Aorta (tissue), 5 donors: Measurements from ENCODE around the gene PHETA1. TPM values are rescaled to one million over a fixed set of nuclear protein-coding genes. Genes with fewer than 3 reads are reported as not detected.
A peak's percentile ranks its signal among the peaks of the same experiment; 100 is the strongest.

Source experiments
- ATAC-seq: fragments of 200-7000 bp; cut with Tn5 transposase; one replicate; pipeline ENCODE4 v1.9.1; 2022; ENCODE audit warnings: moderate library complexity; ENCODE audit not compliant: low FRiP score
- DNase-seq, 2 donors: peaks; one replicate each; pipeline ENCODE4 v3.0.0-alpha.2; 2020
- H3K27ac ChIP-seq, 2 donors: one replicate each; pipeline ENCODE4 v1.5.1; 2013; ENCODE audit warnings: low read length in 2 of 2, mild to moderate bottlenecking in 2 of 2, moderate library complexity in 2 of 2, control low read depth in 1 of 2, inconsistent platforms in 1 of 2, low read depth in 1 of 2
- H3K27me3 ChIP-seq, 2 donors: one replicate each; pipeline ENCODE4 v1.6.1; 2013; ENCODE audit warnings: control low read depth in 1 of 2, low read length in 1 of 2, mild to moderate bottlenecking in 1 of 2, moderate library complexity in 1 of 2; ENCODE audit not compliant: insufficient read depth in 2 of 2, control insufficient read depth in 1 of 2
- H3K36me3 ChIP-seq, 2 donors: one replicate each; pipeline ENCODE4 v1.6.1; 2013; ENCODE audit warnings: control low read depth in 1 of 2, low read length in 1 of 2, mild to moderate bottlenecking in 1 of 2; ENCODE audit not compliant: insufficient read depth in 2 of 2, control insufficient read depth in 1 of 2
- H3K4me1 ChIP-seq, 2 donors: one replicate each; pipeline ENCODE4 v1.6.1; 2013; ENCODE audit warnings: low read length in 2 of 2, control low read depth in 1 of 2, mild to moderate bottlenecking in 1 of 2, moderate library complexity in 1 of 2; ENCODE audit not compliant: insufficient read depth in 2 of 2, control insufficient read depth in 1 of 2
- H3K4me3 ChIP-seq, 2 donors: one replicate each; pipeline ENCODE4 v1.5.1; 2013; ENCODE audit warnings: low read length in 2 of 2, control low read depth in 1 of 2, mild to moderate bottlenecking in 1 of 2
- H3K9me3 ChIP-seq: one replicate; pipeline ENCODE4 v1.6.1; 2013; ENCODE audit warnings: mild to moderate bottlenecking, low read length; ENCODE audit not compliant: control insufficient read depth
- WGBS, 2 donors: extraction: QIAGEN DNeasy Blood & Tissue Kit; methylation state at CpG; one replicate each; pipeline ENCODE4 v1.1.7; 2013; 5-methylcytosine and 5-hydroxymethylcytosine counted together
- intact Hi-C, 2 donors: fragments of 100-400 bp; cut with DNase I; formaldehyde crosslinking; loops; one replicate each; pipeline versions ENCODE4 v1.14.2 to v1.15.0; 2022
- long read RNA-seq, 2 donors: library from polyadenylated mRNA; unstranded; transcript quantifications; one replicate each; pipeline ENCODE4 v2.0.0, GENCODE V29; 2020 to 2021
- polyA plus RNA-seq, 2 donors: library from polyadenylated mRNA; stranded (reverse); fragments of 200-250 nt; gene quantifications; one replicate each; pipeline ENCODE4 v1.2.3, GENCODE V29; 2013
- total RNA-seq, 2 donors: library from RNA; stranded (reverse); fragmentation: NEBNext Ultra II Directional; extraction: Animal tissue kit (Norgen Biotek cat#: 25700); gene quantifications; one replicate each; pipeline ENCODE4 v1.2.1, GENCODE V29; 2021
- donor health status: healthy with polysubstance abuse.
- donor health status: Bipolar disorder and iron deficiency.
- donor health status: DM: no; HTN: no; CAD: no.
- donor health status: DM: no; HTN: no; CAD: no.
- donor health status: DM: yes; HTN: yes; CAD: no.

Gene PHETA1
- 10 to 100 TPM in 1 of 2 donors, 1 to 10 TPM in 1; 9.3 to 13.5 TPM for total RNA-seq
- polyA plus RNA-seq, result 10 to 100 TPM in 1 of 2 donors, 1 to 10 TPM in 1; 6.9 to 12.9 TPM
- long read RNA-seq, donor 1, partial matches to known transcripts, result 0 of 13 reads
- long read RNA-seq, donor 1, other reads (novel, unspliced or antisense), result 13 of 13 reads
- long read RNA-seq, donor 2, partial matches to known transcripts, result 0 of 16 reads
- long read RNA-seq, donor 2, other reads (novel, unspliced or antisense), result 15 of 16 reads

- 0 to 1% methylated on average over 51 to 72 of the region's 72 CpGs for WGBS, 2 donors
- peak within 1 kb of the TSS; percentile 72 to 73 for H3K4me3 ChIP-seq
- H3K27me3 ChIP-seq, result no peaks in the 10 kb centered on the region
- no peaks in the 10 kb centered on the region for H3K36me3 ChIP-seq
- H3K4me1 ChIP-seq, result no peaks in the 10 kb centered on the region
- intact Hi-C loops, result no loop called here
- DNase-seq (peak; percentile 97 to 99), ATAC-seq (peak; percentile 97)
- H3K27ac ChIP-seq, result peak within 1 kb of the TSS in 1 of 2 donors; percentile 5
- no peaks in the 10 kb centered on the region for H3K9me3 ChIP-seq
These were observed at the start of gene PHETA1 for GRCh38 chr12:111368788-111369495. Gene PHETA1, minus strand, starts transcription at chr12:111369095. Its CDS starts 5,668 bp downstream, at chr12:111363427.

- no peak overlapping the region for H3K27ac ChIP-seq
- 89 to 95% methylated on average over 22 to 30 of the region's 30 CpGs for WGBS, 2 donors
- intact Hi-C loops, result no loop called here
- ATAC-seq (no peak), DNase-seq (no peak)
- no peaks in the 10 kb centered on the region for H3K27me3 ChIP-seq
- no peaks in the 10 kb centered on the region for H3K4me1 ChIP-seq
- peaks cover 0 to 4% of the 10 kb centered on the region in 2 donors for H3K36me3 ChIP-seq
- H3K4me3 ChIP-seq, result no peak overlapping the region
- H3K9me3 ChIP-seq, result no peaks in the 10 kb centered on the region
These were observed 49.6 kb upstream of the PHETA1 start for GRCh38 chr12:111418594-111418880.

- DNase-seq (no peak), ATAC-seq (no peak)
- Histone ChIP-seq H3K4me1 (no peaks in the 10 kb centered on the region), H3K27ac (no peak overlapping the region), H3K9me3 (no peaks in the 10 kb centered on the region), H3K36me3 (peaks cover 0 to 4% of the 10 kb centered on the region in 2 donors), H3K27me3 (no peaks in the 10 kb centered on the region), H3K4me3 (no peak overlapping the region)
- intact Hi-C loops, result no loop called here
- WGBS, 2 donors, result 90 to 91% methylated on average over 66 to 67 of the region's 67 CpGs
These were observed 49.1 kb upstream of the PHETA1 start for GRCh38 chr12:111417784-111418593.

GRCh38 chr12:111417290-111417689, 48.4 kb upstream of the PHETA1 start:
- Histone ChIP-seq H3K36me3 (peaks cover 0 to 4% of the 10 kb centered on the region in 2 donors), H3K4me1 (no peaks in the 10 kb centered on the region), H3K9me3 (no peaks in the 10 kb centered on the region), H3K27me3 (no peaks in the 10 kb centered on the region), H3K4me3 (no peak overlapping the region), H3K27ac (no peak overlapping the region)
- 92% methylated on average over 2 of the region's 2 CpGs for WGBS, 2 donors
- DNase-seq (no peak), ATAC-seq (no peak)
- intact Hi-C loops, result no loop called here

- intact Hi-C loops, result no loop called here
- peaks cover 0 to 4% of the 10 kb centered on the region in 2 donors for H3K36me3 ChIP-seq
- no peaks in the 10 kb centered on the region for H3K4me1 ChIP-seq
- WGBS, 2 donors, result 91 to 97% methylated on average over 7 of the region's 7 CpGs
- H3K27me3 ChIP-seq, result no peaks in the 10 kb centered on the region
- H3K27ac ChIP-seq, result no peak overlapping the region
- H3K4me3 ChIP-seq, result no peak overlapping the region
- DNase-seq (no peak), ATAC-seq (no peak)
- no peaks in the 10 kb centered on the region for H3K9me3 ChIP-seq
These were observed 45.9 kb upstream of the PHETA1 start for GRCh38 chr12:111414711-111415252.

- 79 to 82% methylated on average over 12 of the region's 12 CpGs for WGBS, 2 donors
These were observed 44.7 kb upstream of the PHETA1 start for GRCh38 chr12:111413442-111414086.

GRCh38 chr12:111412830-111413441, 44.0 kb upstream of the PHETA1 start:
- no peaks in the 10 kb centered on the region for H3K9me3 ChIP-seq
- 62 to 67% methylated on average over 6 of the region's 6 CpGs for WGBS, 2 donors
- no peaks in the 10 kb centered on the region for H3K36me3 ChIP-seq
- DNase-seq (no peak), ATAC-seq (no peak)
- no peak overlapping the region for H3K4me3 ChIP-seq
- intact Hi-C loops, result no loop called here
- no peaks in the 10 kb centered on the region for H3K4me1 ChIP-seq
- H3K27ac ChIP-seq, result no peak overlapping the region
- H3K27me3 ChIP-seq, result no peaks in the 10 kb centered on the region

More at GRCh38 chr12:111413442-111414086, 44.7 kb upstream of the PHETA1 start:
- intact Hi-C loops, result no loop called here
- Histone ChIP-seq H3K27me3 (no peaks in the 10 kb centered on the region), H3K4me1 (no peaks in the 10 kb centered on the region), H3K36me3 (peaks cover 0 to under 1% of the 10 kb centered on the region in 2 donors), H3K9me3 (no peaks in the 10 kb centered on the region), H3K4me3 (no peak overlapping the region), H3K27ac (no peak overlapping the region)
- ATAC-seq, result no peak
- DNase-seq, result no peak
